HepG2 (cell line): ENCODE data around the gene PARN. TPM values are rescaled to one million over a fixed set of nuclear protein-coding genes. Genes with fewer than 3 reads are reported as not detected.
A peak's percentile ranks its signal among the peaks of the same experiment; 100 is the strongest.

Experiments
- CEBPG ChIP-seq: IDR thresholded peaks from 2 replicates; pipeline ENCODE4 v1.6.1; 2016
- CHD2 ChIP-seq: IDR thresholded peaks from 2 replicates; pipeline ENCODE4 v1.6.1; 2011; ENCODE audit warnings: low read depth, low read length, improper control_type of control experiment
- FOXC1 ChIP-seq: sonication (generic); formaldehyde crosslinking; IDR thresholded peaks from 2 replicates; pipeline ENCODE4 v1.8.0; 2022; ENCODE audit warnings: mild to moderate bottlenecking, missing genetic modification reagents, borderline replicate concordance
- KLF15 ChIP-seq: sonication (generic); formaldehyde crosslinking; IDR thresholded peaks from 2 replicates; pipeline ENCODE4 v1.8.1; 2023; ENCODE audit warnings: borderline replicate concordance, mild to moderate bottlenecking, inconsistent platforms, missing genetic modification reagents, mixed read lengths
- MAFG ChIP-seq: sonication (generic); formaldehyde crosslinking; IDR thresholded peaks from 2 replicates; pipeline ENCODE4 v1.5.1; 2020; ENCODE audit warnings: mild to moderate bottlenecking, missing genetic modification reagents
- MEF2D ChIP-seq: sonication (generic); formaldehyde crosslinking; IDR thresholded peaks from 2 replicates; pipeline ENCODE4 v1.5.1; 2020; ENCODE audit warnings: mild to moderate bottlenecking, missing genetic modification reagents
- MIER3 ChIP-seq: IDR thresholded peaks from 2 replicates; pipeline ENCODE4 v1.6.1; 2016; ENCODE audit warnings: missing compliant biosample characterization, borderline replicate concordance
- NR2F1 ChIP-seq, 2 experiments: fragments of 450-650 bp in 1 of 2; formaldehyde crosslinking in 1 of 2; IDR thresholded peaks; 2 replicates each; pipeline versions ENCODE4 v1.5.0 to v1.6.1; 2016 to 2020; ENCODE audit warnings: mild to moderate bottlenecking in 1 of 2, missing compliant biosample characterization in 1 of 2, missing genetic modification reagents in 1 of 2, moderate library complexity in 1 of 2
- NR2F2 ChIP-seq: IDR thresholded peaks from 2 replicates; pipeline ENCODE4 v1.6.1; 2012; ENCODE audit warnings: low read depth, inconsistent platforms, borderline replicate concordance
- PCBP1 ChIP-seq: fragments of 200-400 bp; formaldehyde crosslinking; IDR thresholded peaks from 2 replicates; pipeline ENCODE4 v1.6.1; 2017; ENCODE audit warnings: mild to moderate bottlenecking, low read depth, low read length, borderline replicate concordance
- PHF8 ChIP-seq: sonication (generic); formaldehyde crosslinking; IDR thresholded peaks from 2 replicates; pipeline ENCODE4 v1.5.0; 2020; ENCODE audit warnings: missing genetic modification reagents
- RXRA ChIP-seq: sonication (generic); formaldehyde crosslinking; IDR thresholded peaks from 2 replicates; pipeline ENCODE4 v1.5.1; 2020; ENCODE audit warnings: missing genetic modification reagents
- SCMH1 ChIP-seq: sonication (generic); formaldehyde crosslinking; IDR thresholded peaks from 2 replicates; pipeline ENCODE4 v1.9.0; 2021; ENCODE audit warnings: missing genetic modification reagents, mild to moderate bottlenecking, borderline replicate concordance
- SIN3B ChIP-seq: fragments of 150-350 bp; IDR thresholded peaks from 2 replicates; pipeline ENCODE4 v1.6.1; 2014; ENCODE audit warnings: low read length
- STAG1 ChIP-seq: sonication (generic); formaldehyde crosslinking; IDR thresholded peaks from 2 replicates; pipeline ENCODE4 v1.4.0; 2020; ENCODE audit warnings: missing genetic modification reagents
- YEATS2 ChIP-seq: sonication (generic); formaldehyde crosslinking; IDR thresholded peaks from 2 replicates; pipeline ENCODE4 v1.4.0; 2020; ENCODE audit warnings: missing genetic modification reagents, borderline replicate concordance
- ZMAT3 ChIP-seq: sonication (generic); formaldehyde crosslinking; conservative IDR thresholded peaks from 2 replicates; pipeline ENCODE4 v1.7.0; 2021; ENCODE audit warnings: missing genetic modification reagents
- ZNF101 ChIP-seq: sonication (generic); formaldehyde crosslinking; IDR thresholded peaks from 2 replicates; pipeline ENCODE4 v1.4.0; 2020; ENCODE audit warnings: mild to moderate bottlenecking, low read depth, missing genetic modification reagents, borderline replicate concordance
- polyA plus RNA-seq, 8 experiments: library from polyadenylated mRNA; depleted of rRNA in 3 of 8; stranded (reverse) in 7 of 8; unstranded in 1 of 8; fragments of >200 nt; fragmentation: Illumina TruSeq in 4 of 8; extraction: Trizol in 4 of 8; gene quantifications; 2 replicates each; pipeline versions ENCODE4 v1.2.1 to v1.2.3, GENCODE V29; 2011 to 2016; ENCODE audit warnings: low read depth in 4 of 8, missing spikeins in 1 of 8, mixed read lengths in 1 of 8; ENCODE audit not compliant: insufficient read depth in 1 of 8
- total RNA-seq, 5 experiments: library from RNA; depleted of rRNA; stranded (reverse); fragments of >200 nt; fragmentation: Illumina TruSeq; extraction: Trizol; gene quantifications; 2 replicates each; pipeline ENCODE4 v1.2.3, GENCODE V29; 2016; ENCODE audit warnings: low read depth in 1 of 5
- TF ChIP-seq, protein P1 (sequence below): IDR thresholded peaks from 2 replicates; pipeline ENCODE4 v1.6.1; 2016; ENCODE audit warnings: missing genetic modification reagents, missing compliant biosample characterization
- TF ChIP-seq, protein P2 (sequence below): sonication (generic); formaldehyde crosslinking; IDR thresholded peaks from 2 replicates; pipeline ENCODE4 v1.4.0; 2020; ENCODE audit warnings: missing genetic modification reagents, borderline replicate concordance
- TF ChIP-seq, protein P3 (sequence below): sonication (generic); formaldehyde crosslinking; IDR thresholded peaks from 2 replicates; pipeline ENCODE4 v1.4.0; 2020; ENCODE audit warnings: missing genetic modification reagents

The PARN gene
- total and polyA plus RNA-seq, 2 of the 13 experiments (the other 11 are each of a cell fraction or from before 2014, with no cell fraction given), result 13.3 to 47.6 TPM

DNA sequence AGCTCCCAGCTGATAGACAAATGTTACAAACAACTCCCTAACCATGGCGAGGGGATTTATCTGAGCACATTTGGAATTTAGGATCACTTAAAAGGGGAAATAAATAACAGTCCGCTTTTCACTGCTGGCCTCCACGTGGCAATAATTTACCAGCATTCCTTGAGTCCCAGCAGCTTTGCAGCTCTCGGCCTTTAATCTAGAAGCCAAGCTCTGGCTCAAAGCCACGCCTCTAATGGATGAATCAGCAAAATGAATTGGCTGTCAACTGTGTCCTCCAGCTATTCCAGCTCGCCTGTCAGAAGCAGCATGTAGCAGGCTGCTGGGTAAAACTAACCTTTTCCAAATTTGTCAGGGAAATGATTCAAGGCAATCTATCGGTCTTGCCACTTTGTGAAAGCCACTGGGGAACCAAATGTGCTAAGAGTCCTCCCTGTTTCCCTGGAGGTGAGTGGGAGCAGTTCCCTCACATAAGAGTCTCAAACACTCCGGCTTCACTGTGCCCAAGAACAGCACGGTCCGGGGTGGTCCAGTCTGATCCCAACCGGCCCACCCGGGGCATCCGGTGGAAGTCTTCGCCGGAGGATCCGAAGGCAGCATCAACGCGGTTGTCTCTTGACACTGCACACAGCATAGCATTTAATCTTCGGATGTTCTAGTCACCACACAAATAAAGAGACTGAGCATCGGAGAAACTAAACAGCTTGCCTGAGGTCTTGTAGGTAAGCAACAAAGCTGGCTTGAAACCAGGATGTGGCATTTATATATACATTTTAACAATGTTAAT, 143.3 kb downstream of the PARN start (continued):
- no peak for TF ChIP-seq PCBP1
- no peak for TF ChIP-seq ZNF101 (CRISPR knock-in tag)
- TF ChIP-seq STAG1, result peak; percentile 33; the same call in 1 of the 2 replicates
- TF ChIP-seq FOXC1 (CRISPR knock-in tag), result peak; percentile 58; the same call in 1 of the 2 replicates
- no peak for TF ChIP-seq SCMH1 (CRISPR knock-in tag)
- TF ChIP-seq RXRA (CRISPR knock-in tag), result 0 out of 2 replicates have a peak, but pooled peaks have one; percentile 36
- TF ChIP-seq NR2F1 (CRISPR knock-in tag; IDR thresholded peaks at IDR 0.05), result peak in 1 of 2 experiments; percentile 62; a peak in 1 of 4 replicates
- TF ChIP-seq, protein P1, sequence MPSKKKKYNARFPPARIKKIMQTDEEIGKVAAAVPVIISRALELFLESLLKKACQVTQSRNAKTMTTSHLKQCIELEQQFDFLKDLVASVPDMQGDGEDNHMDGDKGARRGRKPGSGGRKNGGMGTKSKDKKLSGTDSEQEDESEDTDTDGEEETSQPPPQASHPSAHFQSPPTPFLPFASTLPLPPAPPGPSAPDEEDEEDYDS (CRISPR knock-in tag), result peak; percentile 88
- 0 out of 2 replicates have a peak, but pooled peaks have one; percentile 16 for TF ChIP-seq SIN3B
- TF ChIP-seq CHD2, result no peak
- TF ChIP-seq MIER3 (CRISPR knock-in tag), result peak; percentile 65; the same call in 1 of the 2 replicates
- TF ChIP-seq MAFG (CRISPR knock-in tag), result peak; percentile 96
- peak; percentile 71; the same call in 1 of the 2 replicates for TF ChIP-seq MEF2D (CRISPR knock-in tag)
- peak; percentile 54 for TF ChIP-seq CEBPG (CRISPR knock-in tag)
- no peak for TF ChIP-seq NR2F2
- TF ChIP-seq, protein P2, sequence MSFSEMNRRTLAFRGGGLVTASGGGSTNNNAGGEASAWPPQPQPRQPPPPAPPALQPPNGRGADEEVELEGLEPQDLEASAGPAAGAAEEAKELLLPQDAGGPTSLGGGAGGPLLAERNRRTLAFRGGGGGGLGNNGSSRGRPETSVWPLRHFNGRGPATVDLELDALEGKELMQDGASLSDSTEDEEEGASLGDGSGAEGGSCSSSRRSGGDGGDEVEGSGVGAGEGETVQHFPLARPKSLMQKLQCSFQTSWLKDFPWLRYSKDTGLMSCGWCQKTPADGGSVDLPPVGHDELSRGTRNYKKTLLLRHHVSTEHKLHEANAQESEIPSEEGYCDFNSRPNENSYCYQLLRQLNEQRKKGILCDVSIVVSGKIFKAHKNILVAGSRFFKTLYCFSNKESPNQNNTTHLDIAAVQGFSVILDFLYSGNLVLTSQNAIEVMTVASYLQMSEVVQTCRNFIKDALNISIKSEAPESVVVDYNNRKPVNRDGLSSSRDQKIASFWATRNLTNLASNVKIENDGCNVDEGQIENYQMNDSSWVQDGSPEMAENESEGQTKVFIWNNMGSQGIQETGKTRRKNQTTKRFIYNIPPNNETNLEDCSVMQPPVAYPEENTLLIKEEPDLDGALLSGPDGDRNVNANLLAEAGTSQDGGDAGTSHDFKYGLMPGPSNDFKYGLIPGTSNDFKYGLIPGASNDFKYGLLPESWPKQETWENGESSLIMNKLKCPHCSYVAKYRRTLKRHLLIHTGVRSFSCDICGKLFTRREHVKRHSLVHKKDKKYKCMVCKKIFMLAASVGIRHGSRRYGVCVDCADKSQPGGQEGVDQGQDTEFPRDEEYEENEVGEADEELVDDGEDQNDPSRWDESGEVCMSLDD (CRISPR knock-in tag), result peak; percentile 39; the same call in 1 of the 2 replicates
- peak; percentile 69; the same call in 1 of the 2 replicates for TF ChIP-seq YEATS2 (CRISPR knock-in tag)
- no peak; the same call in 1 of the 2 replicates for TF ChIP-seq KLF15 (CRISPR knock-in tag)
- TF ChIP-seq, protein P3, sequence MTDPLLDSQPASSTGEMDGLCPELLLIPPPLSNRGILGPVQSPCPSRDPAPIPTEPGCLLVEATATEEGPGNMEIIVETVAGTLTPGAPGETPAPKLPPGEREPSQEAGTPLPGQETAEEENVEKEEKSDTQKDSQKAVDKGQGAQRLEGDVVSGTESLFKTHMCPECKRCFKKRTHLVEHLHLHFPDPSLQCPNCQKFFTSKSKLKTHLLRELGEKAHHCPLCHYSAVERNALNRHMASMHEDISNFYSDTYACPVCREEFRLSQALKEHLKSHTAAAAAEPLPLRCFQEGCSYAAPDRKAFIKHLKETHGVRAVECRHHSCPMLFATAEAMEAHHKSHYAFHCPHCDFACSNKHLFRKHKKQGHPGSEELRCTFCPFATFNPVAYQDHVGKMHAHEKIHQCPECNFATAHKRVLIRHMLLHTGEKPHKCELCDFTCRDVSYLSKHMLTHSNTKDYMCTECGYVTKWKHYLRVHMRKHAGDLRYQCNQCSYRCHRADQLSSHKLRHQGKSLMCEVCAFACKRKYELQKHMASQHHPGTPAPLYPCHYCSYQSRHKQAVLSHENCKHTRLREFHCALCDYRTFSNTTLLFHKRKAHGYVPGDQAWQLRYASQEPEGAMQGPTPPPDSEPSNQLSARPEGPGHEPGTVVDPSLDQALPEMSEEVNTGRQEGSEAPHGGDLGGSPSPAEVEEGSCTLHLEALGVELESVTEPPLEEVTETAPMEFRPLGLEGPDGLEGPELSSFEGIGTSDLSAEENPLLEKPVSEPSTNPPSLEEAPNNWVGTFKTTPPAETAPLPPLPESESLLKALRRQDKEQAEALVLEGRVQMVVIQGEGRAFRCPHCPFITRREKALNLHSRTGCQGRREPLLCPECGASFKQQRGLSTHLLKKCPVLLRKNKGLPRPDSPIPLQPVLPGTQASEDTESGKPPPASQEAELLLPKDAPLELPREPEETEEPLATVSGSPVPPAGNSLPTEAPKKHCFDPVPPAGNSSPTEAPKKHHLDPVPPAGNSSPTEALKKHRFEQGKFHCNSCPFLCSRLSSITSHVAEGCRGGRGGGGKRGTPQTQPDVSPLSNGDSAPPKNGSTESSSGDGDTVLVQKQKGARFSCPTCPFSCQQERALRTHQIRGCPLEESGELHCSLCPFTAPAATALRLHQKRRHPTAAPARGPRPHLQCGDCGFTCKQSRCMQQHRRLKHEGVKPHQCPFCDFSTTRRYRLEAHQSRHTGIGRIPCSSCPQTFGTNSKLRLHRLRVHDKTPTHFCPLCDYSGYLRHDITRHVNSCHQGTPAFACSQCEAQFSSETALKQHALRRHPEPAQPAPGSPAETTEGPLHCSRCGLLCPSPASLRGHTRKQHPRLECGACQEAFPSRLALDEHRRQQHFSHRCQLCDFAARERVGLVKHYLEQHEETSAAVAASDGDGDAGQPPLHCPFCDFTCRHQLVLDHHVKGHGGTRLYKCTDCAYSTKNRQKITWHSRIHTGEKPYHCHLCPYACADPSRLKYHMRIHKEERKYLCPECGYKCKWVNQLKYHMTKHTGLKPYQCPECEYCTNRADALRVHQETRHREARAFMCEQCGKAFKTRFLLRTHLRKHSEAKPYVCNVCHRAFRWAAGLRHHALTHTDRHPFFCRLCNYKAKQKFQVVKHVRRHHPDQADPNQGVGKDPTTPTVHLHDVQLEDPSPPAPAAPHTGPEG (CRISPR knock-in tag), result peak; percentile 90
- TF ChIP-seq PHF8 (CRISPR knock-in tag), result peak; percentile 30; the same call in 1 of the 2 replicates
- TF ChIP-seq ZMAT3 (CRISPR knock-in tag), result no peak
